Left ventricle myocardium inferior (tissue), 1 donor: ENCODE measurements around the gene AGPAT2. TPM values are rescaled to one million over a fixed set of nuclear protein-coding genes. Genes with fewer than 3 reads are reported as not detected.
A peak's percentile ranks its signal among the peaks of the same experiment; 100 is the strongest.

Experiments used
- DNase-seq: peaks from one replicate; pipeline ENCODE4 v3.0.0-alpha.2; 2020
- H3K27ac ChIP-seq: fragments of 200-600 bp; replicated peaks from 2 replicates; pipeline ENCODE4 v1.8.0; 2021
- H3K27me3 ChIP-seq: fragments of 200-600 bp; 2 replicates; pipeline ENCODE4 v1.8.0; 2021; ENCODE audit warnings: low read depth
- H3K36me3 ChIP-seq: fragments of 200-600 bp; 2 replicates; pipeline ENCODE4 v1.8.0; 2021
- H3K4me1 ChIP-seq: fragments of 200-600 bp; 2 replicates; pipeline ENCODE4 v1.8.0; 2021
- H3K4me3 ChIP-seq: fragments of 200-600 bp; 2 replicates; pipeline ENCODE4 v1.8.0; 2021; ENCODE audit warnings: mild to moderate bottlenecking, moderate library complexity
- H3K9me3 ChIP-seq: fragments of 200-600 bp; replicated peaks from 2 replicates; pipeline ENCODE4 v1.8.0; 2021
- CTCF ChIP-seq: fragments of 200-600 bp; IDR thresholded peaks from 2 replicates; pipeline ENCODE4 v1.8.0; 2021; ENCODE audit warnings: antibody characterized with exemption, mild to moderate bottlenecking, borderline replicate concordance
- intact Hi-C: fragments of 100-400 bp; cut with micrococcal nuclease; formaldehyde crosslinking; loops from one replicate; pipeline ENCODE4 v1.11.0; 2022
- total RNA-seq: library from RNA; stranded (reverse); fragmentation: NEBNext Ultra II Directional; extraction: Animal tissue kit (Norgen Biotek cat#: 25700); gene quantifications from one replicate; pipeline ENCODE4 v1.2.1, GENCODE V29; 2021
- donor health status: DM: no; HTN: yes; CAD: no; lungs with severe emphysema.

Gene AGPAT2
- total RNA-seq, 1 donor from 2014 or later = 48.8 TPM

GRCh38 chr9:136669791-136670464 is 17.3 kb downstream of the AGPAT2 start:
- TF ChIP-seq CTCF = no peak
- Histone ChIP-seq H3K27me3 (peaks cover 3% of the 10 kb centered on the region), H3K27ac (peak overlapping the region; percentile 87), H3K4me3 (peak overlapping the region; percentile 81), H3K4me1 (peaks cover 59% of the 10 kb centered on the region), H3K36me3 (peaks cover 65% of the 10 kb centered on the region), H3K9me3 (no peaks in the 10 kb centered on the region)
- intact Hi-C loops = no loop called here
- DNase-seq = no peak

GRCh38 chr9:136668983-136669790 is 18.1 kb downstream of the AGPAT2 start:
- H3K9me3 ChIP-seq = no peaks in the 10 kb centered on the region
- H3K4me3 ChIP-seq = peak overlapping the region; percentile 81
- TF ChIP-seq CTCF = no peak
- no peak for DNase-seq
- peaks cover 66% of the 10 kb centered on the region for H3K36me3 ChIP-seq
- H3K27ac ChIP-seq = peak overlapping the region; percentile 87
- peaks cover 65% of the 10 kb centered on the region for H3K4me1 ChIP-seq
- peaks cover 3% of the 10 kb centered on the region for H3K27me3 ChIP-seq
- intact Hi-C loops = no loop called here

DNA sequence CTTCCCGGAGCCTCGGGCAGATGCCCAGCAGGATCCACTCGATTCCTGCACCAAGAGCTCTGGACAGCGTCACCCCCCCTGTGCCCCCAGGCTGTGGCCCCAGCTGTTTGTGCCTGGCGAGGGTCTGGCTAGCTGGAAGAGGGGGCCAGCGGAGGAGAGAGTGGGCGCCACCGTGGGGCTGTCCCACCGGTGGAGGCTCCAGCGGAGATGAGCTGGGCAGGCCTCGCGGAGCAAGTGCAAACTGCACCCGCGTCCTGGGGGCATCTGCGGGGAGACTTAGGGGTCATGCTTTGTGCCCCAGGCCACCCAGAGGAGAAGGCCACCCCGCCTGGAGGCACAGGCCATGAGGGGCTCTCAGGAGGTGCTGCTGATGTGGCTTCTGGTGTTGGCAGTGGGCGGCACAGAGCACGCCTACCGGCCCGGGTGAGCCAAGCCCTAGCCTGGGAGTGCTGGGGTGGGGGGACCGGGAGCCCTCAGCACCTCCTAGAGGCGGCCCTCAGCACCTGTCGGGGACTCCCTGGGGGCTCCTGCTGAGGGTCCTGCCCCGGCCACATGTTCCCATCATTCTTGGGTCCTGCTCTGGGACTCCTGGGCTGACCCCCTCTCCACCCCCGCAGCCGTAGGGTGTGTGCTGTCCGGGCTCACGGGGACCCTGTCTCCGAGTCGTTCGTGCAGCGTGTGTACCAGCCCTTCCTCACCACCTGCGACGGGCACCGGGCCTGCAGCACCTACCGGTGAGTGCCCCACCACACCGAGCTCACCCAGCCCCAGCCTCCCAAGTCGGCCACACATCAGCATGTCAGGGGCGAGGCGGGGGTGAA is 19.1 kb downstream of the AGPAT2 start:
- TF ChIP-seq CTCF = peak; percentile 11
- Histone ChIP-seq H3K27me3 (peaks cover 3% of the 10 kb centered on the region), H3K36me3 (peaks cover 69% of the 10 kb centered on the region), H3K4me1 (peaks cover 65% of the 10 kb centered on the region), H3K4me3 (peak overlapping the region; percentile 81), H3K27ac (peak overlapping the region; percentile 87), H3K9me3 (no peaks in the 10 kb centered on the region)
- intact Hi-C loops = no loop called here
- DNase-seq = no peak

GRCh38 chr9:136667214-136667939 is 19.9 kb downstream of the AGPAT2 start:
- H3K27ac ChIP-seq = peak overlapping the region; percentile 87
- H3K27me3 ChIP-seq = peaks cover 3% of the 10 kb centered on the region
- peaks cover 67% of the 10 kb centered on the region for H3K36me3 ChIP-seq
- intact Hi-C loops = no loop called here
- H3K9me3 ChIP-seq = no peaks in the 10 kb centered on the region
- DNase-seq = no peak
- peak overlapping the region; percentile 81 for H3K4me3 ChIP-seq
- peaks cover 60% of the 10 kb centered on the region for H3K4me1 ChIP-seq
- TF ChIP-seq CTCF = no peak
